ENCODE results near the gene TNS4.

The TNS4 gene

DNA sequence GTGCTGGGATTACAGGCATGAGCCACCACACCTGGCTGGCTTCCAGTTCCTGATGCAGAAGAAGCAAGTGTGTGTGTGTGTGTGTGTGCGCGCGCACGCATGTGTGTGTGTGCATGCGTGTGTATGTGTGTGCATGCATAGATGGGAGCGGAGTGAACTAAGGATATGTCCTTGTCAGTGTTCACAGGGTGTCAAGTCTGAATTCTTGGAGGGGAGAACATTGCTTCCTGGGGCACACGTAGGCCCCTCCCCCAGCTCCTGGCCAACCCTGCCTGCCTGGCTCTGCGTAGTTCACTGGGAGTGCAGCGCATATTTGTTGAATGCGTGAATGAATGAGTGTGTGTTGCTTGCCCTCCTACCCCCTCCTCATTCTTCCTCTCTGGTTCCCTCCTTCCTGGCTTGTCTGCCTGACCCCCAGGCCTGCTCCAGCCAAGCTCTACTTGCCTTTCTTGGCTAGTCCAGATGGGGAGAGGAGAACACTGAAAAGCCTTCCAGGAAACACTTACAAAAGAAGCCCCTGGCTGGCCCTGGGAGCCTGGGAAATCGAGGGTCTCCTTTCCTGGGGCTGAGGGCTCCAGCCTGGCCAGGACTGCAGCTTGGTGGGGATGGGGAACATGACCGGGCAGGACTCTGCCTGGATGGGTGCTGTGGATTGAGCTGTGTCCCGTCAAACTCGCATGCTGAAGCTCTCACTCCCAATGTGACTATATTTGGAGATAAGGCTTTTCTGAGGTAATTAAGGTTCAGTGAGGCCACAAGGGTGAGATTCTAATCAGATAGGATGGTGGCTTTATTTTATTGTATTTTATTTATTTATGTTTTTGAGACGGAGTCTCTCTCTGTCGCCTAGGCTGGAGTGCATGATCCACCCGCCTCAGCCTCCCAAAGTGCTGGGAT, 30.2 kb downstream of the TNS4 start:
- no peak for DNase-seq

DNA sequence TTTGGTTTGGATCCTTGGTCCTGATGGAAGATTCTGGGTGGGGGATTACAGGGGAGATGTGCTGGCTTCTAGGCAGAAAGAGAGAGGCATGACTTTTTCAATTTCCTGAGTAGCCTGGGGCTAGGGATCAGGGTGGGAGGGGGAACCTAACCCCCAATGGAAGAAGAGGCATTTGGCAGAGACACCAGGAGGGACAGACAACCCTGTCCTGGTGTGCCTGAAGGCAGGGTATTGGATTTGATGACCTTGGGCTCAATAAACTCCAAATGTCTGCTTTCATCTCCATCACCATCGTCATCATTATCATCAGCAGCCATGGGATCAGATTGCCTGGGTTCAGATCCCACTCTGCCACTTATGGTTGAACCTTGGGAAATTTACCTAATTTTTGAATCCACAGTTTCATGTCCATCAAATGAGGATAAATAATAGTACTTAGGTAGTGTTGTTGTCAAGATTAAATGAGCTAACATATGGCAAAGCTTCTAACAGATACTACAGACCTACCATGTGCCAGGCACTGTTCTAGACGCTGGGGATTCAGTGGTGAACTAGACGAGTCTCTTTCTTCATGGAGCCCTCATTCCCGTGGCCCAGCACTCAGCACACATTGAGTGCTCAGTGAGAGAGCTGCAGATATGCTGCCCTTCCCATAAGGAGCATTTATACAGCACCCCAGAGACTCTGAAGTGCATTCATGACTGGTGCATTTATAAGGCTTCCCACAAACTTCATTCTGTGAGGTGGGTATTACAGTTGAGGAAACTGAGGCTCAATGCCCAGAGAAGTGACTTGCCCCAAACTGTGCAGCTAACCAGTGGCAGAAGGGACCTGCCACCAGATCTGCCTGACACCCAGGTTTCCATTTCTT, 31.4 kb downstream of the TNS4 start:
- DNase-seq = no peak

DNA sequence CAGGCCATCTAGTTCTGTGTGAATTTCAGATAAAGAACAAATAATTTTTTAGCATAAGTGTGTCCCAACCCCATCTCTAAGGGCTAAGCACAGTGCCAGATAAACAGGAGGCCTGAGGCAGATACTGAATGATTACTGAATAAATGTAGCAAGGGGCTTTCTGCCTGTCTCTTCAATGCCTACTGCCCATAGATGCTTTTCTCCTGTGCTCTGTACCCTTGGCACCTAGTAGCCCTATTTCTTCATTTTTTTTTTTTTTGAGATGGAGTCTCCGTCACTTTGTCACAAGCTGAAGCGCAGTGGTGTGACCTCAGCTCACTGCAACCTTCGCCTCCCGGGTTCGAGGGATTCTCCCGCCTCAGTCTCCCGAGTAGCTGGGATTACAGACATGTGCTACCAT, 32.9 kb downstream of the TNS4 start:
- DNase-seq = no peak

DNA sequence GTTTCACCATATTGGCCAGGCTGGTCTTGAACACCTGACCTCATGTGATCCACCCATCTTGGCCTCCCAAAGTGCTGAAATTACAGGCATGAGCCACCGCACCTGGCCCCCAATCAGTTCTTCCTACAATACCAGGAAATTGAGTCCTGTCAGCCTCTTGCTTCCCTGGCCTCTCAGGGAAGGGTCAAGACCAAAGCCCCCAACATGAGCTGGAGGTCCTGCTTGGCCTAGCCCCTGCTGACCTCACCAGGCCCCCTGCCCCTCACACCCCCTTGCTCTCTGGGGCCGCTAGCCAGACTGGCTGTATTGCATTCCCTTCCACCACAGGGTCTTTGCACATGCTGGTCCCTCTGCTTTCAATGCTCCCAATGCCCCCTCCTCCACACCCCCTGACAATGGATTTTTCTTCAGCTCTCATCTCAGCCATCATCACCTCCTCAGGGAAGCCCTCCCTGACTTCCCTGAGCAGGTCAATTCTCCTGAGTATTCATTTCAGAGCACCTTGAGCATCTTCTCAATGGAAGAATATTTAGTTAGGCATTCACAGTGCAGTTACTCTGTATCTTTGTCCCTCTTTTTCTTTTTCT, 34.0 kb downstream of the TNS4 start:
- no peak for DNase-seq

DNA sequence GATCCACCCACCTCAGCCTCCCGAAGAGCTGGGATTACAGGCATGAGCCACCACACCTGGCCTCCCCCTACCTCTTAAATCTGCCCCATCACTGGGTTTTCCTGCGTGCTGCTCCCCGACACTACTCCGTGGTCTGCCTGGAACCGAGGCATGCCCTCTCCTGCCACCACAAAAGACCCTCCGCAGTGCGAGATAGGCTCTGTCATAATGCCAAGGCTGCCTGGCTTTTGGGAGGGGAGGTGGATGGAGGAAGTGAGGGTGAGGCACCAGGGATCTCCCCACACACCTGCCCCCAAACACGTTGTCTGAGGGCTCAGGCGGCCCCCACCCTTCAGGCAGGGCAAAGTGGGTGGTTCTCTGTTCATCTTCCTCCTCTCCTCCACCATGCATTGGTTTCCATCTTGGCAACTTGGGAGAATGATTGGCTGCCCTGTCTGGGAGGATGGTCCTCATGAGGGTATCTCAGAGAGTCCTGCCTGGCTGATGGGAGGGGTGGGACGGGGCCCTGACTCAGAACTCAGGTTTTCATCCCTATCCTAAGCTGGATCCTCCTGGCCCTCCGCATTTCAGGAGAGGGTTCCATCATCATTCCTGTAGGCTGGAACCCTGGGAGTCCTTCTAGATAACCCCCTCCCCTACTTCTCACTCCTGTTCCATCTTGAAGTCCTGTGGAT, 35.0 kb downstream of the TNS4 start:
- DNase-seq = no peak

DNA sequence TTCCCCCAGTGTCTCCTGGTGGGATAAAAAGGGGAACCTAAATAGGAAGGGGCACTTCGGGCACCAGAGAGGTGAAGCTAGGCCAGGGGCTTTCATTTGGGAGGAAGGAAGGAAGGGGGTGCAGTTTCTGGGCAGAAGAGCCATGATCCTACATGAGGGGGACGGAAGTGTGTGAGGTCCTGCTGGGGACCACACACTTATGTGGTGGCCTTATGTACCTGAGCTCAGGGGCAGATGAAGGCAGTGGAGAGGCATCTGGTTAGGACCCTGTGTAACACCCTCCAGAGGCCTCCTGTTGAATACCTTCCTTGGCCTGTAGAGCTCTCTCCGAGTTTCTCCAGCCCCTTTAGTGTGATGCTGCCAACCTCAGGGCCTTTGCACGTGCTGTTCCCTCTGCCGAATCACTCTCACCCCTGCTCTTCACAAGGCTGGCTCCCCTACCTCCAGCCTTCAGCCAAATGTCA, 37.0 kb downstream of the TNS4 start:
- no peak for DNase-seq

DNA sequence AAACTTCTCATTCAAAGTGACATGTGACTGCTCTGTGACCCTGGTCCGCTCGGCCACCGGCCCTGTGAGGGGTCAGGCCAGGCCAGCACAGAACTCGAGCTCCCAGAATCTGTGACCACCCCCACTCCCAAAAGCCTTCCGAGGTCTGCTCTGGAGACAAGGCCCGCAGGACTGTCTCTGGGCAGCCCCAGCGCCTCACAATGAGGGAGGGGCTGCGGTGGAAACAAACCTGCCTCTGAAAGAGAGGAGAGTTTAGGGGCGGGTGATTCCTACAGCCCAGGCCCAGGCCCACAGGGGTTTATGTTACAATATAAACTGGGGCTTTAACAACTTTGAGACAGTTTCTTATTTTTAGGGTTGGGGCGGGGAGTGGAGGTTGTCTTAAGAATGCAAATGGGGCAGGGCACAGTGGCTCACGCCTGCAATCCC, 38.3 kb downstream of the TNS4 start:
- no peak for DNase-seq

DNA sequence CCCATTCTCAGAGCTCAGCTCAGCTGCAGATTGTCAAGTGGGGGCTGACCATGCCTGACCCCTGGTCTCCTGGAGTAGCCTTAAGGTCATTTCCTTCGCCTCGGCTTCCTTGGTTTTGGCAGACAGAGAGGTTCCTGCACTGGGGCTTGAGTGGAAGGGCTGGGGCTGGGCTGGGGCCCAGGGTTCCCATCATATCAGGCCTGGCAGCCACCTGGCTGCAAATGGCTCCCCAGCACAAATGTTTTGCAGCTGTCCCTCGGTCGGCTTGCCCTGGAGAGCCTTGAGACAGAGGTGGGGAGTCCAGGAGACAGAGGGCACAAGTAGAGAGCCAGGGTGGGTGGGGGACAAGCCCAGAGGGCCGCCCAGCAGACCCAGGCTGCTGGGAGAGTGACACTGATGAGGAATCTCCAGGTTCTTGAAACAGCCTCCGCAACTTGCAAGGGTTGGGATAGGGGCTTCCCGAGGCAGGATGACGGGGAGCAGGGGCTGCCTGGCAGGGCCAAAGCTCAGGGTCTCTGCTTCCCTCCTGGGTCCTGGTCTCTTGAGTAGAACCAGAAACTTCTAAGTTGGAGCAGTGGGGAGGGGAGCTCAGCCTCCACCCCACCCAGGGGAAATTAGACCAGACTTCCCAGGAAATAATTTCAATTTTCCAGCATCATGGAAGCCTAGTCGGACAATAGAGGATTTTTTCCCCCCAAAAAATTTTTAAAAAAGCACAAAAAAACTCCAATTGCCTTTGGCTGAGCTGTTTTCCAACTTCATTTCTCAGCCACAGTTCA, 38.9 kb downstream of the TNS4 start:
- no peak for DNase-seq

DNA sequence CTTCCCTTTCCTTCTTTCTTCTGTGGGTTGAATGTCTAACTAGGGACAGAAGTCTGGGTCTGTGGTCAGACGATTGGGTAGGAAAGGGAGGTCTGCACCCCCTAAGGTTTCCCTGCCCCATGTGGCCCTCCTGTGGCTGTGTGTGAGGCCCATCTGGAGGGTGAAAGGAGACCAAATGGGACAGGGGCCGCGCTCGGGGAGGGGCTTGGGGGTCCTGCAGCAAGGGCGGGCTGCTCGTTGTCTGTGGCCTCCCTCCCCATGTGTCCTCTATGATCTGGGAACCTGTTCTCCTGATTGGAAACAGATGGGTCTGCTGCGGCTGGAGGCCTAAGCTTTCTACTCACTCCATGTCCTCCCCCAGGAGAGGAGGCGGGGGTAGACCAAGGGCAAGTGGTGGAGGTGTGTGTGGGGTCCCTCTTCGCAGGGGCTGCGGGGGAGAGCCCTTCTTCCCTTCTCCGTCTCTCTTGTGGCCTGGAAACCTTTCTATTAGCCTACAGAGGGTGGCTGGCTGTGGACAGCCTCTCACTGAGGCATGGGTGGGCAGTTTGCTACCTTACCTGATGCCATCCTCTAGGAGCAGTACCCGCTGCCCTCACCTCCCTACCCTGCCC, 39.6 kb downstream of the TNS4 start:
- DNase-seq = no peak

DNA sequence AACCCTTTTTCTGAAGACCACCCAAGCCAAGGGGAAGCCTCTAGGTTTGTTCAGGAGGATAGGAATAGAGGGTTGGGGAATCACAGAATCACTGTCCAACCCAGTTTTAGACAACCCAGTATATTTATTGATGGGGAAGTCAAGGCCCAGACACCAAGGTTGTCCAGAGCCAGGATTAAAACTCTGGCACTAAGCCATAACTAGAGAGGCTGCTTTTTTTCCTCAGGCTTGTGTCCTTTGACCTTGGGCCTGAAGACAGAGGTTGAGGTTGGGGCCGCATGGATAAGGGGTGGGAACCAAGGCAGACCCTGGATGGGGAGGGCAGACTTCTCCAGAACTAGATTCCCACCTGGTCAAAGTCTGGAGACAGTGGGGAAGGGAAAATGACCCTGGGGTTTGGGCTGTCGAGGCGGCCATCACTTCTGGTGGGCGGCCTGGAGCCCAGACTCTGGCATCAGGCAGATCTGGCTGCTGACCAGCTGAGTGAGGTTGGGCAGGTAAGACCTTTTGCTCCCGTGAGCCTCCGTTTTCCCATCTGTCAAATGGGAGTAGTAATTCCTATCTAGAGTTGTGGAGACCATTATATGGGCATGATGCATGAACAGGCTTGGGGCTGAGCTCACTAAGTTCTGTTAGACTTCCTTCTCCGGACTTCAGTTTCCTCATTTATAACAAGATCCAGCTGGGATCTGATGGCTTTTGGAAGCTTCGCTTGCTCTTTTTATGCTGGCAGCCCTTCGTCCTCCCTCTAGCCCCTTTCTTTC, 40.3 kb downstream of the TNS4 start:
- DNase-seq = no peak

DNA sequence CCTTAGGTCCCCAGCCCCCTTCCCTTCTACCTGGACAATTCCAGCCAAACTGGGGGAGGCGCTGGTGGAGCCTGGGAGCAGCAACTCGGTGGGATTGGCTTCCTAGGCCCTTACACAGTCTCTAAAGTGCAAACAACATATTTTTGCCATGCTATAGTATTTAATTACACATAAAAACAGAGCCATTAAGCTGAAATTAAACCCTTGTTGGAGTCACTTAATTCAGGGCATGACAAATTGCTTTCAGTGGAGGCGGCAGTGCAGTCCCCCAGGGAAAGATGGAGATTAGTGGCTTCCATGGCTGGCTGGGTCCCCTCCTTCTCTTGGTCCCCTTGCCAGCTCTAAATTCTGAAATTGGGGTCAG, 40.8 kb downstream of the TNS4 start:
- DNase-seq = no peak

DNA sequence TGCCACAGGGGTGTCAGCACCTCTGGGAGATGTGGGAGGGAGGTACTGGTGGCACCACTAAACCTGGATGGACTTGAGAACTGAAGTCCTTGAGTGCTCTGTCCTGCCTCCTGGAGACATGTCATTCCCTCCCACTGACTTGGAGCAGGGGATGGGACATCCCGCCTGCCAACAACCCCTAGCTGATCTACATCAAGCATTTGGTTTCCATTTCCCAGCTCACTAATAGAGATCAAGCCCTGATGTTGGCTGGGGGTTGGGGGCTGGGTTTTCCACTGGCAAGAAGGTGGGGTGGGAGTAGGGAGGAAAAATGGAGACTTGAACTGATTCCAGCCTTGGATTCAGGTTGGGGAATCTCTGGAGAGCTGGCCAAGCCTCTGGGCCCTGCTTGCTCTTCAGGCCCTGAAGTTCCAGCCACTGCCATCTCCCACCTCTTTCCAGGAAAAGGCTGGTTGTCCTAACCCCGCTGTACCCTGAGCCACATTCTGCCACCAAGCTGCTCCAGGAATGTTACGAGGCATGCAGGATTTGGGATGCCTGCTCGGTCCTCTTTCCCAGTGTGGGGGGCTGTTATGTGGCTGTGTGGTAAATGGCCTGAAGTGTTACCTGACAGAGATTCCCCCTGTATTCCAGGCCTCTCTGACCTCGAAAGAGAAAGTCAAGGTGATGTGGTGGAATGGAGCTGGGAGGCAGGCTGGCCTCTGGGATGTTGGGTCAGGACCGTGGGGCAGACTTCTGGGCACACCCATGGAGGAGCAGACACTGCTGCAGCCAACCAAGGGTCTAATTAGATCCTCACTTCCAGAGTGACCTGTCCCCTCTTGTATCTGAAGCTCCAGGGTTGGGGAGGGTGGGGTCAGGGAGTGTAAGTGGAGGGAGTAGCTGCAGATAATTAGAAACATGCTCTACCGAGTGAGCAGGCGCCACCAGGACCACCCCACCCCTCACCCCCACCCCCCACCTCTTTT, 41.5 kb downstream of the TNS4 start:
- no peak for DNase-seq

DNA sequence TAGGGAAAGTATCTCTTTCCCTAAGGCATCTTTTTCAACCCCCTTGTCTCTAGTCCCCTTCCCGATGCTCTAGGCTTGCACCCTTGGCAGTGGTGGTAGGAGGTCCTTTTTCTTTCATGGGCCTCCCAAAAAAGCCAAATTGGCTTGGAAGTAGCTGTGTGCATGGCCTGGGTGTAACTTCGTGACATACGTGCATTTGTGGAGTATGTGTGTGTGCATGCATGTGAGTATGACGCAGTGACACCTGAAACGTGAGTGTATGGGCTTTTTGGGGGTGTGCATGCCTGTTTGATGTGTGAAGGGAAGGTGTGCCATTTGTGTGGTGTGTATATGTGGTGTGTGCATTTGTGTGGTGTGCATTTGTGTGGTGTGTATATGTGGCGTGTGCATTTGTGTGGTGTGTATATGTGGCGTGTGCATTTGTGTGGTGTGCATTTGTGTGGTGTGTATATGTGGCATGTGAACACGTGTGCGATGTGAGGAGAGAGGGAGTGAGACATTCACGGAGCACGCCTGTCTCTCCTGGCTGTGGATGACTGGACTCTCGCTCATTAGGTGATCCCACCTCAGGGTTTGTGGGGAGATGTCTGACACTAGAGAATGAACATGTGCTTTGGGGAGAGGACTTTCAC, 42.5 kb downstream of the TNS4 start:
- DNase-seq = no peak

DNA sequence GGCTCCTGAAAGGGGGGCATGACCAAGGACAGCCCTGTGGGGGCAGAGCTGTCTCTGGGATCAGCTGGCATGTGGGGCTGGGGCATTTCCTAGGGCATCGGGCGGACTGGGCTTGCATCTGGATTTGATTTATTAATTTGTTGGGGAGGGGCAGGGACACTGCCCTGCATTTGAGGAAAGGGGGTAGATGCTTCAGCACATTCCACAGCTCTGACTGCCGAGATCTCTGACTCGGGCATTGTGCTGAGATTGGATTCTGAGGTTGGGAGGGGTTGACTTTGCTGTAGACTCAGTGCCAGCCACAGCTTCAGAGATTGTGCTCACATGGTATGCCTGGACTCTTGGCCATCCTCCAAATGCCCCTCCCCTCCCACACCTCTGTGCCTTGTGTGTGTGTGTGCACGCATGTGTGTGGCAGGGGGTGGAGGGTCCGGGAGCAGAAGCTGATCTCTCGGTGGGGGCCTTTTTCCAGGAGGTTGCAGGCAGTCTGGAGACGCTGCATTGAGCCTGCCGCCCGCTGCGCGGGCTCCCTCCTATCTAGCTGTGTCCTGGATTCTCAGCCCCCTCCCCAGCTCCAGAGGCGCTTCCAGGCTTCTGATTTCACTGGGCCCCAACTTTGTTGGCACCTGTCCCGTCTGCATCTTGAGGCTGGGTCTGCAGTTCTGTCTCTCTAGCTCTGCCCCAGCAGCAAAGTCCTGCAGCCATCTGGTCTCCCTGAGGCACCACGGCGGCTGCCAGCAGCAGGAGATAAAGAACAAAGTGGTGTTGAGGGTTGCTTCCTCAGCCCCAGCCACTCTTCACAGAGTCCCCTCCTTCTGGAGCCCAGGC, 43.2 kb downstream of the TNS4 start:
- no peak for DNase-seq

DNA sequence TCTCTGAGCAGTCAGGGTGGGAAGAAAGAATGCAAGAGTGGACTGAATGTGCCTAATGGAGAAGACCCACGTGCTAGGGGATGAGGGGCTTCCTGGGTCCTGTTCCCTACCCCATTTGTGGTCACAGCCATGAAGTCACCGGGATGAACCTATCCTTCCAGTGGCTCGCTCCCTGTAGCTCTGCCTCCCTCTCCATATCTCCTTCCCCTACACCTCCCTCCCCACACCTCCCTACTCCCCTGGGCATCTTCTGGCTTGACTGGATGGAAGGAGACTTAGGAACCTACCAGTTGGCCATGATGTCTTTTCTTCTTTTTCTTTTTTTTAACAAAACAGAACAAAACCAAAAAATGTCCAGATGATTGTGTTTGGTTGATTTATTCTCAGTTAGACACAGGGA, 44.1 kb downstream of the TNS4 start:
- DNase-seq = no peak

DNA sequence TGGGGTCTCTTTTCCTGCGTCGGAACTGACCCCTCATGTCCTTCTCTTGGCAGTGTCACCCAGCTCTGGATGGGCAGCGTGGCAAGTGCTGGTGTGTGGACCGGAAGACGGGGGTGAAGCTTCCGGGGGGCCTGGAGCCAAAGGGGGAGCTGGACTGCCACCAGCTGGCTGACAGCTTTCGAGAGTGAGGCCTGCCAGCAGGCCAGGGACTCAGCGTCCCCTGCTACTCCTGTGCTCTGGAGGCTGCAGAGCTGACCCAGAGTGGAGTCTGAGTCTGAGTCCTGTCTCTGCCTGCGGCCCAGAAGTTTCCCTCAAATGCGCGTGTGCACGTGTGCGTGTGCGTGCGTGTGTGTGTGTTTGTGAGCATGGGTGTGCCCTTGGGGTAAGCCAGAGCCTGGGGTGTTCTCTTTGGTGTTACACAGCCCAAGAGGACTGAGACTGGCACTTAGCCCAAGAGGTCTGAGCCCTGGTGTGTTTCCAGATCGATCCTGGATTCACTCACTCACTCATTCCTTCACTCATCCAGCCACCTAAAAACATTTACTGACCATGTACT, 44.9 kb downstream of the TNS4 start:
- no peak for DNase-seq

DNA sequence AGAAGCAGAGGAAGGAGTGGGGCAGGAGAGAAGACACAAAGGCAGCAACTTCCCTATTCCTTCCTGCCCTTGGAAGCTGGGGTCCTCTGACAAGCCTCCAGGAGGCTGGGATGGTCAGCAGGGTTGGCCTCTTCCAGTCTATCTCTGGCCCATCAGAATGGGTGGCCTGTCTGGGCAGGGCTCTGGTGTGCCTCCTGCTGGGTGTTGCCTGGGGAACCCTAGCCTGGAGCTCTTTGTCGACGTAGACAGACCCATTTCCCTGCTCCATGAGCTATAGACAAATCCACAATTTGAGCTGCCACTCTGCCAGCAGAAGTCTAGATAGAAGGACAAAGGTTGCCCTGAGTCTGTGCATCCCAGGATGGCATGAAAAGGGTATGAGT, 46.8 kb downstream of the TNS4 start:
- no peak for DNase-seq
